H1 (cell line): ENCODE results near the gene ANXA8L1. TPM values are rescaled to one million over a fixed set of nuclear protein-coding genes. Genes with fewer than 3 reads are reported as not detected.
"Not testable (repeated sequence)": the region's sequence is repeated elsewhere in the genome, so short reads cannot be mapped to it uniquely, and the experiment has no call there.

Experiments
- CTCF ChIA-PET: fragments of 300-600 bp; sonication (Branson Sonifier 250); formaldehyde crosslinking; loops from one replicate; lab custom pipeline; 2021; ENCODE audit not compliant: partially characterized antibody; lab: Charles Lee
- POLR2A ChIA-PET: fragments of 300-600 bp; sonication (Branson Sonifier 250); formaldehyde crosslinking; loops from one replicate; lab custom pipeline; 2021; ENCODE audit warnings: inconsistent platforms; ENCODE audit not compliant: partially characterized antibody; lab: Charles Lee
- DNase-seq, 2 experiments: peaks; one replicate each; pipeline versions ENCODE4 v3.0.0 to v3.0.0-alpha.2; 2010 to 2022; ENCODE audit warnings: low spot score in 2 of 2, low read depth in 1 of 2, mixed read lengths in 1 of 2
- FAIRE-seq: peaks from 2 replicates; lab custom pipeline; 2011; peaks lifted over from hg19 to GRCh38; lab: Jason Lieb, UNC
- H2AFZ ChIP-seq: 2 replicates; pipeline ENCODE4 v1.8.1; 2012; ENCODE audit warnings: low read length, inconsistent platforms
- H2AK5ac ChIP-seq: 2 replicates; pipeline ENCODE4 v1.6.1; 2013; ENCODE audit warnings: low read depth, low read length
- H2BK120ac ChIP-seq: replicated peaks from 2 replicates; pipeline ENCODE3; 2013; ENCODE audit warnings: low read depth, low read length, inconsistent platforms
- H2BK12ac ChIP-seq: 2 replicates; pipeline ENCODE4 v1.6.1; 2013; ENCODE audit warnings: low read depth, low read length
- H2BK15ac ChIP-seq: 2 replicates; pipeline ENCODE4 v1.6.1; 2013; ENCODE audit warnings: low read length
- H2BK20ac ChIP-seq: 2 replicates; pipeline ENCODE4 v1.6.1; 2013; ENCODE audit warnings: low read length
- H2BK5ac ChIP-seq: 2 replicates; pipeline ENCODE4 v1.6.1; 2013; ENCODE audit warnings: low read depth, low read length
- H3K14ac ChIP-seq: 2 replicates; pipeline ENCODE4 v1.6.1; 2013; ENCODE audit warnings: inconsistent platforms; ENCODE audit not compliant: insufficient read length
- H3K18ac ChIP-seq: 2 replicates; pipeline ENCODE4 v1.6.1; 2013; ENCODE audit warnings: low read length; ENCODE audit errors: extremely low read depth
- H3K23ac ChIP-seq: 2 replicates; pipeline ENCODE4 v1.6.1; 2013; ENCODE audit warnings: inconsistent platforms; ENCODE audit not compliant: insufficient read length
- H3K23me2 ChIP-seq: 2 replicates; pipeline ENCODE4 v1.6.1; 2013; ENCODE audit warnings: low read depth, low read length
- H3K27ac ChIP-seq: 2 replicates; pipeline ENCODE4 v1.6.1; 2011; ENCODE audit warnings: low read depth, low read length, inconsistent platforms
- H3K27me3 ChIP-seq, 4 experiments: replicated peaks in 1 of 4; 1 replicate in 1 of 4; 2 replicates in 3 of 4; pipeline versions ENCODE4 v1.6.1 to v1.8.1; 2011 to 2013; ENCODE audit warnings: low read length in 3 of 4, mild to moderate bottlenecking in 3 of 4, inconsistent platforms in 2 of 4, mixed read lengths in 2 of 4, moderate library complexity in 1 of 4; ENCODE audit not compliant: control insufficient read depth in 3 of 4, insufficient read depth in 3 of 4; ENCODE audit errors: extremely low read depth in 1 of 4
- H3K36me3 ChIP-seq, 4 experiments: 2 replicates each; pipeline versions ENCODE4 v1.6.1 to v1.8.1; 2011 to 2013; ENCODE audit warnings: mild to moderate bottlenecking in 4 of 4, low read length in 3 of 4, moderate library complexity in 2 of 4, control low read depth in 1 of 4, inconsistent platforms in 1 of 4; ENCODE audit not compliant: insufficient read depth in 4 of 4, control insufficient read depth in 2 of 4
- H3K4ac ChIP-seq: replicated peaks from 2 replicates; pipeline ENCODE3; 2013; ENCODE audit warnings: low read length, low read depth, mixed read lengths, inconsistent platforms; ENCODE audit not compliant: insufficient read length
- H3K4me1 ChIP-seq, 4 experiments: replicated peaks in 1 of 4; 1 replicate in 1 of 4; 2 replicates in 3 of 4; pipeline versions ENCODE4 v1.6.1 to v1.8.1; 2011 to 2013; ENCODE audit warnings: low read length in 3 of 4, inconsistent platforms in 2 of 4, mixed read lengths in 1 of 4; ENCODE audit not compliant: insufficient read depth in 4 of 4, control insufficient read depth in 3 of 4
- H3K4me2 ChIP-seq, 2 experiments: 2 replicates each; pipeline versions ENCODE4 v1.6.1 to v1.8.1; 2011 to 2013; ENCODE audit warnings: low read depth in 2 of 2, low read length in 2 of 2, control low read depth in 1 of 2, inconsistent platforms in 1 of 2, mild to moderate bottlenecking in 1 of 2; ENCODE audit not compliant: insufficient read depth in 1 of 2
- H3K4me3 ChIP-seq, 4 experiments: fragments of 200-600, 300-600 bp in 1 of 4; sonication (generic), shearing (Covaris generic), sonication (Bioruptor Twin) in 1 of 4; 2 replicates each; pipeline versions ENCODE4 v1.5.1 to v1.8.1; 2011 to 2016; ENCODE audit warnings: low read length in 4 of 4, low read depth in 3 of 4, control low read depth in 2 of 4, inconsistent platforms in 2 of 4, mild to moderate bottlenecking in 2 of 4, mixed read lengths in 1 of 4, moderate library complexity in 1 of 4; ENCODE audit not compliant: insufficient read depth in 2 of 4; ENCODE audit errors: extremely low read depth in 1 of 4
- H3K56ac ChIP-seq: replicated peaks from 2 replicates; pipeline ENCODE3; 2013; ENCODE audit warnings: low read depth, mild to moderate bottlenecking, mixed read lengths, low read length, inconsistent platforms; ENCODE audit not compliant: insufficient read length
- H3K79me1 ChIP-seq: 2 replicates; pipeline ENCODE4 v1.6.1; 2013; ENCODE audit warnings: low read depth, low read length, control low read depth
- H3K79me2 ChIP-seq, 2 experiments: 2 replicates each; pipeline versions ENCODE4 v1.6.1 to v1.8.1; 2012 to 2013; ENCODE audit warnings: low read length in 2 of 2, mild to moderate bottlenecking in 2 of 2, inconsistent platforms in 1 of 2; ENCODE audit not compliant: insufficient read depth in 2 of 2, control insufficient read depth in 1 of 2
- H3K9ac ChIP-seq, 4 experiments: replicated peaks in 1 of 4; 1 replicate in 1 of 4; 2 replicates in 3 of 4; pipeline versions ENCODE4 v1.6.1 to v1.8.1; 2011 to 2013; ENCODE audit warnings: low read depth in 3 of 4, low read length in 3 of 4, control low read depth in 2 of 4, mild to moderate bottlenecking in 2 of 4, moderate library complexity in 2 of 4, inconsistent platforms in 1 of 4; ENCODE audit errors: extremely low read depth in 1 of 4
- H3K9me3 ChIP-seq, 2 experiments: 2 replicates each; pipeline versions ENCODE4 v1.6.1 to v1.8.1; 2012 to 2013; ENCODE audit warnings: mild to moderate bottlenecking in 2 of 2, moderate library complexity in 2 of 2, control low read depth in 1 of 2, inconsistent platforms in 1 of 2, low read depth in 1 of 2, low read length in 1 of 2, mixed read lengths in 1 of 2; ENCODE audit not compliant: insufficient read depth in 2 of 2
- H4K20me1 ChIP-seq, 2 experiments: replicated peaks in 1 of 2; 2 replicates each; pipeline versions ENCODE3 to v1.8.1; 2011 to 2013; ENCODE audit warnings: inconsistent platforms in 2 of 2, low read length in 2 of 2, mild to moderate bottlenecking in 1 of 2; ENCODE audit not compliant: insufficient read depth in 2 of 2, control insufficient read depth in 1 of 2
- H4K5ac ChIP-seq: 2 replicates; pipeline ENCODE4 v1.6.1; 2013; ENCODE audit warnings: low read length, low read depth, mixed read lengths, inconsistent platforms; ENCODE audit not compliant: insufficient read length
- H4K8ac ChIP-seq: 2 replicates; pipeline ENCODE4 v1.8.0; 2013; ENCODE audit warnings: mild to moderate bottlenecking, moderate library complexity, low read length, inconsistent platforms; ENCODE audit not compliant: insufficient read depth; ENCODE audit errors: extremely low read depth
- H4K91ac ChIP-seq: replicated peaks from 2 replicates; pipeline ENCODE3; 2013; ENCODE audit warnings: low read length, mixed read lengths, inconsistent platforms; ENCODE audit not compliant: insufficient read length
- WGBS, 2 experiments: shearing (Covaris generic) in 1 of 2; methylation state at CpG; one replicate each; pipeline versions ENCODE4 v1.1.6 to v1.1.7; 2013 to 2015; ENCODE audit warnings: low lambda C conversion rate in 2 of 2, mixed read lengths in 2 of 2, inconsistent platforms in 1 of 2, low coverage in 1 of 2, missing lambda C conversion rate in 1 of 2; ENCODE audit not compliant: insufficient replicate concordance in 2 of 2, insufficient coverage in 1 of 2, insufficient read length in 1 of 2; ENCODE audit errors: extremely low coverage in 1 of 2, missing lambda C conversion rate in 1 of 2; 5-methylcytosine and 5-hydroxymethylcytosine counted together
- polyA plus RNA-seq, 7 experiments: library from polyadenylated mRNA; depleted of rRNA in 3 of 7; stranded (reverse) in 5 of 7; unstranded in 2 of 7; fragments of >200 nt in 5 of 7; fragments of 200-250 nt in 2 of 7; gene quantifications; 1 replicate in 5 of 7; 2 replicates in 1 of 7; 4 replicates in 1 of 7; pipeline versions ENCODE4 v1.2.1 to v1.2.3, GENCODE V29; 2011 to 2013; ENCODE audit warnings: missing spikeins in 2 of 7, mixed read lengths in 2 of 7
- total RNA-seq: library from RNA; stranded (reverse); fragmentation: NEBNext Ultra II Directional; extraction: Animal tissue kit (Norgen Biotek cat#: 25700); gene quantifications from 2 replicates; pipeline ENCODE4 v1.2.1, GENCODE V29; 2021

Gene ANXA8L1
- total and polyA plus RNA-seq, 2 of the 8 experiments (the other 6 are each of a cell fraction or from before 2014, with no cell fraction given) = not detected

DNA sequence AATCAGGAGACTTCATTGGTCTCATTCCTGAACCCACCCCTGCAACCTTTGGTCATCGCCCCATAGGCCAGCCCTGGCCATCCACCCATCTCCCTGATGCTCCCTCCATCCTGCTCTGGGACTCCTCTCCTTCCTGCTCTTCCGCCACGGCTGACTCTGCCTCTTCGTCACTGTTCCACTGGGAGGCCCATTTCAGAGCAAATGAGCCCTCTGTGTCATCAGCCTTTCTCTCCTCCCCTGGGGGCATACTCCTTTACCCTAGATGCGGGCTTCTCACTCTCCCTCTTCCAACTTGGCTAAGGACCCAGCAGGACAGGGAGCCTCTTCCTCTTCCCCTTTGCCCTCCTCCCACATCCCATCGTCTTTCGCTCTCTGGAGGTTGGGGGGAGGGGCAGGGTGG, 42.7 kb downstream of the ANXA8L1 start:
- H3K27ac ChIP-seq, H3K56ac ChIP-seq, H3K4ac ChIP-seq, DNase-seq, CTCF ChIA-PET, H3K4me3 ChIP-seq, H4K91ac ChIP-seq, H3K36me3 ChIP-seq, H3K9me3 ChIP-seq, H3K4me2 ChIP-seq, H2BK20ac ChIP-seq, H3K9ac ChIP-seq, H3K79me2 ChIP-seq, H2AK5ac ChIP-seq, H3K23me2 ChIP-seq, H3K14ac ChIP-seq, H3K23ac ChIP-seq, POLR2A ChIA-PET, H3K27me3 ChIP-seq, FAIRE-seq, H4K20me1 ChIP-seq, H2AFZ ChIP-seq, H3K18ac ChIP-seq, H3K79me1 ChIP-seq, H4K5ac ChIP-seq, H3K4me1 ChIP-seq, H2BK15ac ChIP-seq, H2BK120ac ChIP-seq, H4K8ac ChIP-seq, H2BK12ac ChIP-seq, H2BK5ac ChIP-seq: not testable (repeated sequence)
- WGBS, 2 experiments = 89% methylated on average over 1 of the region's 7 CpGs; no CpG with 5 or more reads in 1 of the 2 experiments

DNA sequence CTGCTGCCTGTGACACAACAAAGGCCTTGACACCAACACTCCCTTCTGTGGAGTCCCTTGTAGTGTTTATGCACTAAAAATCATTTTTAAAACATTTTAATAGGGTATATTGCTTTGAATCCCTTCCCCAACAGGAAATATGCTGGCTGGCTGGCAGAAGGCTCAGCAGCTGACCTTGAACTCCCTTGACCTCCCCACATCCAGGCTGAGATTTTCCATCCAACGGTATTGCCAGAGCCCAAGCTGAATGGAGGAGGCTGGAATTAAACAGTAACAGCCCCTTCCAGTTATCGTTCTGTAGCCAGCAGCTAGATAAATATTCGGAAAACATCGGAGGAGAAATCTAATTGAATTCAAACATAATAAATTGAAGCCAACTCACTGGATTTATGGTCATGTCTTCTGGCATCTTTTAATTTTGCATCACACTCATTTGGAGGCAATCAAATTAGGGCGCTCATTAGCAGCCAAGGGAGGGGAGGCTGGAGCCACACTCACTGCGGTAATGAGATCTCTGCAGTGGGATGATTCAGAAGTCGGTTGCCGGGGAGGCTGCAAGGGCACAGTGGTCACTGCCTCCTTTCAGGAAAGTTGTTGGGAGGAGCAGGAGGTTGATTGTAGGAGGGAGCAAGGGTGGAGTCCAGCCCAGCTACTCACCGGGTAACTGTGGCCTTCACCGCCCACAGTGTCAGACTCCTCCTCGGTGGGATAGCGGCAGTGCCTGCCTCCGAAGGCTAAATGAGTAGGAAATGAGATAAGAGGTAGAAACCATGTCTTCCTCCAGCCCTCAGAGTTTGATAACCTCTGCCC, 44.2 kb downstream of the ANXA8L1 start:
- H3K23ac ChIP-seq, H2AFZ ChIP-seq, CTCF ChIA-PET, H3K27me3 ChIP-seq, H4K20me1 ChIP-seq, H2AK5ac ChIP-seq, H3K23me2 ChIP-seq, H3K4ac ChIP-seq, H3K4me3 ChIP-seq, H2BK12ac ChIP-seq, H3K4me2 ChIP-seq, H3K79me2 ChIP-seq, H3K14ac ChIP-seq, DNase-seq, H3K18ac ChIP-seq, POLR2A ChIA-PET, H3K56ac ChIP-seq, H3K9me3 ChIP-seq, H3K27ac ChIP-seq, H4K91ac ChIP-seq, H2BK5ac ChIP-seq, H4K5ac ChIP-seq, H4K8ac ChIP-seq, H3K9ac ChIP-seq, H3K36me3 ChIP-seq, H2BK15ac ChIP-seq, FAIRE-seq, H3K4me1 ChIP-seq, H3K79me1 ChIP-seq, H2BK120ac ChIP-seq, H2BK20ac ChIP-seq: not testable (repeated sequence)
- 85% methylated on average over 4 of the region's 13 CpGs; no CpG with 5 or more reads in 1 of the 2 experiments for WGBS, 2 experiments
